Memory B cell (primary cell): ENCODE results near the gene ASPA.

Experiments used
- ATAC-seq: fragments of 150-1000 bp; cut with Tn5 transposase; 2 replicates; pipeline ENCODE4 v1.10.0; 2021; ENCODE audit warnings: low read depth, mild to moderate bottlenecking, moderate library complexity
- DNase-seq, 2 donors: peaks; one replicate each; pipeline ENCODE4 v3.0.0; 2022; ENCODE audit warnings: low spot score in 2 of 2
- H3K27ac Mint-ChIP-seq: one replicate; pipeline ENCODE4 v1.8.0; 2022; ENCODE audit warnings: mild to moderate bottlenecking, moderate library complexity, mixed read lengths
- H3K27me3 Mint-ChIP-seq: one replicate; pipeline ENCODE4 v1.8.0; 2022; ENCODE audit warnings: mixed read lengths
- H3K36me3 Mint-ChIP-seq: one replicate; pipeline ENCODE4 v1.8.0; 2022; ENCODE audit warnings: mild to moderate bottlenecking, mixed read lengths
- H3K4me1 Mint-ChIP-seq: one replicate; pipeline ENCODE4 v1.8.0; 2022; ENCODE audit warnings: mixed read lengths
- H3K4me3 Mint-ChIP-seq: one replicate; pipeline ENCODE4 v1.8.0; 2022; ENCODE audit warnings: mild to moderate bottlenecking, moderate library complexity, mixed read lengths
- H3K9me3 Mint-ChIP-seq: one replicate; pipeline ENCODE4 v1.8.0; 2022; ENCODE audit warnings: mixed read lengths

Gene ASPA

DNA sequence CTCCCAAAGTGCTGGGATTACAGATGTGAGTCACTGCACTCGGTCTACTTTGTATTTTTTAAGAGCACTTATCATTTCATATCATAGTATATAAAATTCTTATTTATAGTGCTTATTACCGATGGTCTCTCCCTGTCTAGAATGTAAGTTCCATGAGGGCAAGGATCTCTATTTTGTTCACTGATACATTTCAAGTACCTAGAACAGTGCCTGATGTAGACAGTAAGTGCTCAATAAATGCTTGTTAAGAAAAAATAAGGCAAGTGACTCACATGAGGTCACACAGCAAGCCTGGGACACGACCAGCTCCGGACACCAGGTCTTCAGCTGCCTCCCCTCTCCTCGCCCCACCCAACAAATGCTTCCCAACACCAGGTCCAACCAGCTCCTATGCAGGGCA, 58.0 kb downstream of the ASPA start:
- H3K27me3 Mint-ChIP-seq = peaks cover 3% of the 10 kb centered on the region
- peak overlapping the region; percentile 10 for H3K27ac Mint-ChIP-seq
- no peak overlapping the region for H3K4me3 Mint-ChIP-seq
- DNase-seq = no peak
- no peak for ATAC-seq
- H3K36me3 Mint-ChIP-seq = peaks cover 2% of the 10 kb centered on the region
- peaks cover 4% of the 10 kb centered on the region for H3K4me1 Mint-ChIP-seq
- H3K9me3 Mint-ChIP-seq = no peaks in the 10 kb centered on the region

DNA sequence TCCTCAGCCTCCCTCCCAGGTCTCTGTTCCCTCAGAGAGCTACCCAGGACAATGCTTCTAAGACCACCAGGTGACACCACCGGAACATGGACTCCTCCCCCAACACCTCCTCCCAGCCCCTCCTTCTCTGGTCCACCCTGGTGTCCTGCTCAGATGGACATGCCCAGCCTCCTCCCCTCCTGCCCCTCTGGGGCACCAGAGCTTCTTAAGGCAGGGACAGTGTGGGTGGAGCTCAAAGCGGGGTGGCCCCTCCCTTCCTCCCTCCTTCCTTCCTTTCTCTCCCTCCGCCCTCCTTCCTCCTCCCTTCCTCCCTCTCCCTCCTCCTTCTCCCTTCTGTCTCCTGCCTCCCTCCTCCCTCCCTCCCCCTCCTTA, 59.1 kb downstream of the ASPA start:
- Mint-ChIP-seq H3K9me3 (no peaks in the 10 kb centered on the region), H3K4me1 (peaks cover 4% of the 10 kb centered on the region), H3K27me3 (peaks cover 3% of the 10 kb centered on the region), H3K4me3 (peak overlapping the region; percentile 34), H3K27ac (peak overlapping the region; percentile 68), H3K36me3 (peaks cover 2% of the 10 kb centered on the region)
- DNase-seq (no peak), ATAC-seq (peak; percentile 25)

GRCh38 chr17:3535253-3535995, 59.6 kb downstream of the ASPA start:
- DNase-seq = peak; percentile 63 to 67
- peak; percentile 88 for ATAC-seq
- H3K9me3 Mint-ChIP-seq = no peaks in the 10 kb centered on the region
- H3K27ac Mint-ChIP-seq = peak overlapping the region; percentile 68
- peaks cover 3% of the 10 kb centered on the region for H3K27me3 Mint-ChIP-seq
- H3K4me3 Mint-ChIP-seq = peak overlapping the region; percentile 53
- peaks cover 3% of the 10 kb centered on the region for H3K36me3 Mint-ChIP-seq
- H3K4me1 Mint-ChIP-seq = peaks cover 4% of the 10 kb centered on the region

- no peak overlapping the region for H3K4me3 Mint-ChIP-seq
- DNase-seq (no peak), ATAC-seq (no peak)
- peak overlapping the region; percentile 73 for H3K27ac Mint-ChIP-seq
- H3K4me1 Mint-ChIP-seq = peaks cover 4% of the 10 kb centered on the region
- peaks cover 7% of the 10 kb centered on the region for H3K36me3 Mint-ChIP-seq
- no peaks in the 10 kb centered on the region for H3K9me3 Mint-ChIP-seq
- H3K27me3 Mint-ChIP-seq = peaks cover 3% of the 10 kb centered on the region
Measured at GRCh38 chr17:3536716-3537115, 60.9 kb downstream of the ASPA start.

DNA sequence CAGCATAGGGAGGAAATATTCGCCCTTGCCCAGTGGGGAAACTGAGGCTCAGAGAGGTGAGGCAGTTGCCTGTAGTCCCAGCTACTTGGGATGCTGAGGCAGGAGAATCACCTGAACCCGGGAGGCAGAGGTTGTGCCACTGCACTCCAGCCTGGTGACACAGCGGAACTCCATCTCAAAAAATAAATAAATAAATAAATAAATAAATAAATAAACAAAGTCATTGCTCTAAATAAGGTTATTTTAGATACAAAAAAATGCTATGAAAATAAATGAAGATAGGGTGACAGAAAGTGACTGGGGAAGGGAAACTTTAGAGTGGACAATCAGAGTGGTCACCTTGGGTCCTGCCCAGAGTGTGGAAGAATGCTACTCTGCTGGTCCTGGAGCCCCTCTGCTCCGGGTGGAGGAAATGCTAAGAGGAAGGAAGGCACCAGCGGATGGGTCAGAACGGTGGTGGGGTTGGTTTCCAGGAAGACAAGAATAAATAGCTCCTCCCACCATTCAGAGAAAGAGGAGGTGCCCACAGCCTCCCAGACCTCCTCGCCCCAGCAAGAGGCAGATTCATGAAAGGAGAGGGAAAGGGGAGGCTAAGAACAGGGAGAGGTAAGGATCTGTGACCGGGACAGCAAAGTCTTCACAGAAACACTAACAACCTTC, 64.2 kb downstream of the ASPA start:
- Mint-ChIP-seq H3K4me1 (no peaks in the 10 kb centered on the region), H3K27ac (no peak overlapping the region), H3K27me3 (no peaks in the 10 kb centered on the region), H3K9me3 (no peaks in the 10 kb centered on the region), H3K4me3 (no peak overlapping the region), H3K36me3 (peaks cover 7% of the 10 kb centered on the region)
- no peak for ATAC-seq
- no peak for DNase-seq

- H3K4me1 Mint-ChIP-seq = no peaks in the 10 kb centered on the region
- H3K27me3 Mint-ChIP-seq = no peaks in the 10 kb centered on the region
- H3K4me3 Mint-ChIP-seq = no peak overlapping the region
- ATAC-seq (no peak), DNase-seq (no peak)
- peaks cover 7% of the 10 kb centered on the region for H3K36me3 Mint-ChIP-seq
- H3K27ac Mint-ChIP-seq = no peak overlapping the region
- no peaks in the 10 kb centered on the region for H3K9me3 Mint-ChIP-seq
Measured at GRCh38 chr17:3542410-3543088, 66.8 kb downstream of the ASPA start.

- DNase-seq (no peak), ATAC-seq (no peak)
- Mint-ChIP-seq H3K27me3 (no peaks in the 10 kb centered on the region), H3K27ac (no peak overlapping the region), H3K4me1 (no peaks in the 10 kb centered on the region), H3K4me3 (no peak overlapping the region), H3K9me3 (no peaks in the 10 kb centered on the region), H3K36me3 (peaks cover 7% of the 10 kb centered on the region)
Measured at GRCh38 chr17:3543453-3543852, 67.7 kb downstream of the ASPA start.

GRCh38 chr17:3544365-3544764, 68.6 kb downstream of the ASPA start:
- ATAC-seq (no peak), DNase-seq (no peak)
- Mint-ChIP-seq H3K36me3 (peaks cover 8% of the 10 kb centered on the region), H3K4me3 (no peak overlapping the region), H3K27me3 (no peaks in the 10 kb centered on the region), H3K27ac (no peak overlapping the region), H3K4me1 (peaks cover under 1% of the 10 kb centered on the region), H3K9me3 (peaks cover under 1% of the 10 kb centered on the region)

GRCh38 chr17:3545151-3545550, 69.4 kb downstream of the ASPA start:
- Mint-ChIP-seq H3K9me3 (peaks cover 5% of the 10 kb centered on the region), H3K36me3 (peaks cover 13% of the 10 kb centered on the region), H3K4me1 (peaks cover 6% of the 10 kb centered on the region), H3K27ac (no peak overlapping the region), H3K4me3 (no peak overlapping the region), H3K27me3 (no peaks in the 10 kb centered on the region)
- DNase-seq (no peak), ATAC-seq (no peak)

DNA sequence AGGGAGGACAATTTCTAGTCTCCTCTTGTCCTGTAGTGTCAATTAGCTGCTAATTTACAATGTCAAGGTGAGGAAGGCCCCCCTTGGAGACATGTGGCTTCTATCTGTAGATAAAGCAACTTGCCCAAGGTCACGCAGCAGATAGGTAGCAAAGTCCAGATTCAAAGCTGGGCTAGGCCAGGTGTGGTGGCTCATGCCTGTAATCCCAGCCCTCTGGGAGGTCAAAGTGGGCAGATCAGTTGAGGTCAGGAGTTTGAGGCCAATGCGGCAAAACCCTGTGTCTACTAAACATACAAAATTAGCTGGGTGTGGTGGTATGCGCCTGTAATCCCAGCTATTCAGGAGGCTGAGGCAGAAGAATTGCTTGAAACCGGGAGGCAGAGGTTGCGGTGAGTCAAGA, 70.7 kb downstream of the ASPA start:
- H3K4me1 Mint-ChIP-seq = peaks cover 6% of the 10 kb centered on the region
- no peak overlapping the region for H3K4me3 Mint-ChIP-seq
- H3K27me3 Mint-ChIP-seq = no peaks in the 10 kb centered on the region
- ATAC-seq (no peak), DNase-seq (no peak)
- H3K27ac Mint-ChIP-seq = no peak overlapping the region
- peaks cover 5% of the 10 kb centered on the region for H3K9me3 Mint-ChIP-seq
- H3K36me3 Mint-ChIP-seq = peaks cover 8% of the 10 kb centered on the region

DNA sequence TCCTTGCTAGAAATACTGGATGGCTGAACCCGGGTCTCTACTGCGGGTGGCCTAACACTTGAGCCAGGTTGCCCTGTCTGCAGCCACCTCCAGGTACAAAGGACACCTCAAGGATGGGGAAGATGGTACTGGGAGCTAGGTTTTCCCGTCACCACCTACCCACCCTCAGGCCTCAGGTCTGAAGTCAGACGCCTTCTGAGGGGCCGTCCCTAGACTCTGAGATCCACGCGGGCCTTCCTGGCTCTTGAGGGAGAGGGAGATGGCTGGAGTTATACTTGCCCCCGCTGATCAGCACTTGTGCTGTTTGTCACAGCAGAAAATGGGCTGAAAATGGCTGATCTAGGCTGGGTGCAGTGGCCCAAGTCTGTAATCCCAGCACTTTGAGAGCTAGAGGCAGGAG, 71.2 kb downstream of the ASPA start:
- no peak overlapping the region for H3K27ac Mint-ChIP-seq
- H3K4me1 Mint-ChIP-seq = peaks cover 6% of the 10 kb centered on the region
- no peaks in the 10 kb centered on the region for H3K27me3 Mint-ChIP-seq
- H3K36me3 Mint-ChIP-seq = peaks cover 8% of the 10 kb centered on the region
- no peak for DNase-seq
- H3K9me3 Mint-ChIP-seq = peaks cover 5% of the 10 kb centered on the region
- no peak overlapping the region for H3K4me3 Mint-ChIP-seq
- no peak for ATAC-seq

DNA sequence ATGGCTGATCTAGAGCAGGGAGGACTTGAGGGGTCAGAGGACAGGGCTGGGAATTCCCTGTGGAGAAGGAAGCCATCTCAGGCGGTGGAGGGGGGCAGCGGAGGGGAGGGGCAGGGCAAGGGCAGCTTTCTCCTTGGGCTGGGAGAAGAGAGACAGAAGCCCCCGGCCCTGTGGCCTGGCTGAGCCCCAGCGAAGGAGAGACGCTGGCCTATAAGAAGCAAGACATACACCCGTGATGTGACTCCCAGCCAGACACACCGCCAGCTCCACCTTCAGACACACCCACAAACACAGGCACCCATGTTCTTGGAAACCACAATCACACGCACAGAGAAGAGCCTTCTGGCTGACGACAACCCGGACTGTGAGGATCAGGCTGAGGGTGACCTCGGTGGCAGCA, 71.8 kb downstream of the ASPA start:
- H3K27ac Mint-ChIP-seq = no peak overlapping the region
- H3K4me3 Mint-ChIP-seq = no peak overlapping the region
- no peak for ATAC-seq
- no peaks in the 10 kb centered on the region for H3K27me3 Mint-ChIP-seq
- H3K9me3 Mint-ChIP-seq = peaks cover 5% of the 10 kb centered on the region
- DNase-seq = no peak
- H3K36me3 Mint-ChIP-seq = peaks cover 8% of the 10 kb centered on the region
- peaks cover 6% of the 10 kb centered on the region for H3K4me1 Mint-ChIP-seq

DNA sequence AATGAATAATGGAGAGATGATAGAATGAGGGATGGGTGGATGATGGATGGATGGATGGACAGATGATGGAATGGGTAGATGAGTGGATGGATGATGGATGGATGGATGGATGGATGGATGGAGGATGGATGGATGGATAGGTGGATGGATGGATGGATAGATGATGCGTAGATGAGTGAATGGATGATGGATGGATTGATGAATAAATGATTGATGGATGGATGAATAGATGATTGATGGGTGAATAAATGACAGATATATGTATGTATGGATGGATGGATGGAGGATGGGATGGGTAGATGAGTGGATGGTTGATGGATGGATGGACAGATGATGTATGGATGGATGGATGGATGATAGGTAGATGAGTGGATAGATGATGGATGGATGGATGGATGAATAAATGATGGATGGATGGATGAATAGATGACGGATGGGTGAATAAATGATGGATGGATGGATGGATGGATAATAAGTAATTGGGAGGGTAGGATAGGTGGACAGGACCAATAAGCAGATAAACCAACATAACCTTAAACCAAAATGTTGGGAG, 73.9 kb downstream of the ASPA start:
- peaks cover 5% of the 10 kb centered on the region for H3K9me3 Mint-ChIP-seq
- ATAC-seq (no peak), DNase-seq (no peak)
- peaks cover 6% of the 10 kb centered on the region for H3K4me1 Mint-ChIP-seq
- peaks cover 6% of the 10 kb centered on the region for H3K36me3 Mint-ChIP-seq
- no peaks in the 10 kb centered on the region for H3K27me3 Mint-ChIP-seq
- no peak overlapping the region for H3K27ac Mint-ChIP-seq
- H3K4me3 Mint-ChIP-seq = no peak overlapping the region

GRCh38 chr17:3551189-3551588, 75.4 kb downstream of the ASPA start:
- DNase-seq (no peak), ATAC-seq (no peak)
- Mint-ChIP-seq H3K36me3 (peaks cover 6% of the 10 kb centered on the region), H3K4me1 (peaks cover 11% of the 10 kb centered on the region), H3K9me3 (peaks cover 5% of the 10 kb centered on the region), H3K27me3 (no peaks in the 10 kb centered on the region), H3K27ac (no peak overlapping the region), H3K4me3 (no peak overlapping the region)
